ENCODE measurements around the gene CHAF1B. TPM values are rescaled to one million over a fixed set of nuclear protein-coding genes. Genes with fewer than 3 reads are reported as not detected.

CHAF1B gene
- total and polyA plus RNA-seq, 2 of the 8 experiments (the other 6 are each of a cell fraction or from before 2014, with no cell fraction given), result 11.8 to 23.1 TPM

GRCh38 chr21:36419241-36419640, 34.0 kb downstream of the CHAF1B start:
- no peak overlapping the region for H2AFZ ChIP-seq (ENCODE audit: low read length)
- DNase-seq (ENCODE audit: low read depth in 1 of 2, low spot score in 2 of 2) (no peak), FAIRE-seq (no peak)
- H3K27me3 ChIP-seq (replicated peaks in 1 of 4; ENCODE audit: control insufficient read depth in 3 of 4, extremely low read depth in 1 of 4, insufficient read depth in 3 of 4, low read length in 3 of 4), result no peaks in the 10 kb centered on the region
- H3K4me3 ChIP-seq (ENCODE audit: extremely low read depth in 1 of 4, insufficient read depth in 2 of 4, low read depth in 3 of 4, low read length in 4 of 4), result no peak overlapping the region
- no peaks in the 10 kb centered on the region for H3K9me3 ChIP-seq (ENCODE audit: insufficient read depth in 2 of 2, low read depth in 1 of 2, low read length in 1 of 2)
- no peaks in the 10 kb centered on the region for H3K79me1 ChIP-seq (ENCODE audit: low read depth, low read length)
- no peak overlapping the region for H2BK12ac ChIP-seq (ENCODE audit: low read depth, low read length)
- WGBS, 2 experiments (ENCODE audit: extremely low coverage in 1 of 2, insufficient coverage in 1 of 2, insufficient read length in 1 of 2, insufficient replicate concordance in 2 of 2, low coverage in 1 of 2, low lambda C conversion rate in 2 of 2, missing lambda C conversion rate in 1 of 2), result 91% methylated on average over 14 of the region's 14 CpGs; no CpG with 5 or more reads in 1 of the 2 experiments
- H2BK20ac ChIP-seq (ENCODE audit: low read length), result no peak overlapping the region
- ChIA-PET CTCF (ENCODE audit: partially characterized antibody) (interaction anchor here (0.7 to 3.2 kb wide), 12 partner anchors 9 to 273 kb away, joined by 3 to 16 read pairs (median 3); no protein-coding TSS in a partner anchor), POLR2A (ENCODE audit: partially characterized antibody) (no interaction called here)
- H3K9ac ChIP-seq (replicated peaks in 1 of 4; ENCODE audit: extremely low read depth in 1 of 4, low read depth in 3 of 4, low read length in 3 of 4), result no peak overlapping the region
- no peak overlapping the region for H4K91ac ChIP-seq (replicated peaks; ENCODE audit: insufficient read length, low read length)
- no peak overlapping the region for H2BK5ac ChIP-seq (ENCODE audit: low read depth, low read length)
- no peak overlapping the region for H3K4me2 ChIP-seq (ENCODE audit: insufficient read depth in 1 of 2, low read depth in 2 of 2, low read length in 2 of 2)
- no peak overlapping the region for H4K8ac ChIP-seq (ENCODE audit: extremely low read depth, insufficient read depth, low read length)
- H2BK120ac ChIP-seq (replicated peaks; ENCODE audit: low read depth, low read length), result no peak overlapping the region
- no peaks in the 10 kb centered on the region for H4K20me1 ChIP-seq (replicated peaks in 1 of 2; ENCODE audit: control insufficient read depth in 1 of 2, insufficient read depth in 2 of 2, low read length in 2 of 2)
- no peak overlapping the region for H3K14ac ChIP-seq (ENCODE audit: insufficient read length)
- H3K56ac ChIP-seq (replicated peaks; ENCODE audit: insufficient read length, low read depth, low read length), result no peak overlapping the region
- H3K18ac ChIP-seq (ENCODE audit: extremely low read depth, low read length), result no peak overlapping the region
- H2AK5ac ChIP-seq (ENCODE audit: low read depth, low read length), result no peak overlapping the region
- peaks cover 0 to 9% (median 7%) of the 10 kb centered on the region in 4 experiments; a peak in 3 of 8 replicates for H3K36me3 ChIP-seq (ENCODE audit: control insufficient read depth in 2 of 4, insufficient read depth in 4 of 4, low read length in 3 of 4)
- H3K23ac ChIP-seq (ENCODE audit: insufficient read length), result no peak overlapping the region
- no peak overlapping the region for H3K27ac ChIP-seq (ENCODE audit: low read depth, low read length)
- no peak overlapping the region for H3K4ac ChIP-seq (replicated peaks; ENCODE audit: insufficient read length, low read depth, low read length)
- H3K4me1 ChIP-seq (replicated peaks in 1 of 4; ENCODE audit: control insufficient read depth in 3 of 4, insufficient read depth in 4 of 4, low read length in 3 of 4), result peaks cover 0 to 4% (median 4%) of the 10 kb centered on the region in 4 experiments; a peak in 4 of 7 replicates
- H3K79me2 ChIP-seq (ENCODE audit: control insufficient read depth in 1 of 2, insufficient read depth in 2 of 2, low read length in 2 of 2), result no peaks in the 10 kb centered on the region
- no peak overlapping the region for H4K5ac ChIP-seq (ENCODE audit: insufficient read length, low read depth, low read length)
- H3K23me2 ChIP-seq (ENCODE audit: low read depth, low read length), result no peaks in the 10 kb centered on the region
- no peak overlapping the region for H2BK15ac ChIP-seq (ENCODE audit: low read length)
- TF ChIP-seq EZH2 (IDR thresholded peaks at IDR 0.05; ENCODE audit: low read depth, low read length, severe bottlenecking) (no peak), NRF1 (IDR thresholded peaks at IDR 0.05; ENCODE audit: low read depth, low read length) (no peak), SP2 (IDR thresholded peaks at IDR 0.05; ENCODE audit: low read length) (no peak), SIN3A (conservative IDR thresholded peaks at IDR 0.05 in 1 of 2, IDR thresholded peaks at IDR 0.05 in 1 of 2; ENCODE audit: low read depth in 1 of 2, low read length in 2 of 2) (no peak), JUN (IDR thresholded peaks at IDR 0.05; ENCODE audit: low read depth, low read length) (no peak), KDM1A (IDR thresholded peaks at IDR 0.05; ENCODE audit: borderline replicate concordance, low read length) (no peak), CEBPB (IDR thresholded peaks at IDR 0.05; ENCODE audit: low read depth, low read length) (no peak), MAFK (IDR thresholded peaks at IDR 0.05; ENCODE audit: low read depth, low read length) (no peak), ZNF274 (IDR thresholded peaks at IDR 0.05; ENCODE audit: borderline replicate concordance, extremely low read depth, low read length) (no peak), SP1 (IDR thresholded peaks at IDR 0.05; ENCODE audit: low read depth, low read length) (no peak)
- TF ChIP-seq, protein P1, sequence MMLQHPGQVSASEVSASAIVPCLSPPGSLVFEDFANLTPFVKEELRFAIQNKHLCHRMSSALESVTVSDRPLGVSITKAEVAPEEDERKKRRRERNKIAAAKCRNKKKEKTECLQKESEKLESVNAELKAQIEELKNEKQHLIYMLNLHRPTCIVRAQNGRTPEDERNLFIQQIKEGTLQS (IDR thresholded peaks at IDR 0.05; ENCODE audit: insufficient read depth, low read depth, low read length), result no peak

All from H1 (cell line).